Measurements from ENCODE around the gene VAV3. TPM values are rescaled to one million over a fixed set of nuclear protein-coding genes. Genes with fewer than 3 reads are reported as not detected.

VAV3 gene
- total and polyA plus RNA-seq, 9 of the 15 experiments (the other 6 are each of a cell fraction or from before 2014, with no cell fraction given) = not detected

GRCh38 chr1:107803579-107803978 is 161.4 kb downstream of the VAV3 start (continued):
- no peak for TF ChIP-seq THRAP3 (IDR thresholded peaks at IDR 0.05; ENCODE audit: borderline replicate concordance)
- TF ChIP-seq, protein P1, sequence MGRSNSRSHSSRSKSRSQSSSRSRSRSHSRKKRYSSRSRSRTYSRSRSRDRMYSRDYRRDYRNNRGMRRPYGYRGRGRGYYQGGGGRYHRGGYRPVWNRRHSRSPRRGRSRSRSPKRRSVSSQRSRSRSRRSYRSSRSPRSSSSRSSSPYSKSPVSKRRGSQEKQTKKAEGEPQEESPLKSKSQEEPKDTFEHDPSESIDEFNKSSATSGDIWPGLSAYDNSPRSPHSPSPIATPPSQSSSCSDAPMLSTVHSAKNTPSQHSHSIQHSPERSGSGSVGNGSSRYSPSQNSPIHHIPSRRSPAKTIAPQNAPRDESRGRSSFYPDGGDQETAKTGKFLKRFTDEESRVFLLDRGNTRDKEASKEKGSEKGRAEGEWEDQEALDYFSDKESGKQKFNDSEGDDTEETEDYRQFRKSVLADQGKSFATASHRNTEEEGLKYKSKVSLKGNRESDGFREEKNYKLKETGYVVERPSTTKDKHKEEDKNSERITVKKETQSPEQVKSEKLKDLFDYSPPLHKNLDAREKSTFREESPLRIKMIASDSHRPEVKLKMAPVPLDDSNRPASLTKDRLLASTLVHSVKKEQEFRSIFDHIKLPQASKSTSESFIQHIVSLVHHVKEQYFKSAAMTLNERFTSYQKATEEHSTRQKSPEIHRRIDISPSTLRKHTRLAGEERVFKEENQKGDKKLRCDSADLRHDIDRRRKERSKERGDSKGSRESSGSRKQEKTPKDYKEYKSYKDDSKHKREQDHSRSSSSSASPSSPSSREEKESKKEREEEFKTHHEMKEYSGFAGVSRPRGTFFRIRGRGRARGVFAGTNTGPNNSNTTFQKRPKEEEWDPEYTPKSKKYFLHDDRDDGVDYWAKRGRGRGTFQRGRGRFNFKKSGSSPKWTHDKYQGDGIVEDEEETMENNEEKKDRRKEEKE (IDR thresholded peaks at IDR 0.05; ENCODE audit: borderline replicate concordance in 1 of 2, control insufficient read depth in 1 of 2, low read depth in 2 of 2, low read length in 1 of 2) = no peak

- Histone ChIP-seq H3K36me3 (ENCODE audit: control insufficient read depth, insufficient read depth, low read length) (no peaks in the 10 kb centered on the region), H3K27ac (ENCODE audit: extremely low read depth, low read depth, low read length) (no peak overlapping the region), H4K20me1 (replicated peaks; ENCODE audit: control insufficient read depth, insufficient read depth, low read length) (no peaks in the 10 kb centered on the region), H3K9ac (ENCODE audit: insufficient read depth in 1 of 2, low read depth in 2 of 2, low read length in 2 of 2) (no peak overlapping the region), H3K9me1 (ENCODE audit: control insufficient read depth, insufficient read depth, low read length) (no peaks in the 10 kb centered on the region), H2AFZ (ENCODE audit: low read depth, low read length) (no peak overlapping the region), H3K4me1 (replicated peaks in 1 of 2; ENCODE audit: control insufficient read depth in 2 of 2, insufficient read depth in 2 of 2, low read length in 2 of 2) (no peaks in the 10 kb centered on the region), H3K79me2 (ENCODE audit: control insufficient read depth, insufficient read depth, low read length) (no peaks in the 10 kb centered on the region), H3K27me3 (ENCODE audit: control insufficient read depth in 2 of 2, insufficient read depth in 2 of 2, low read length in 2 of 2) (no peaks in the 10 kb centered on the region), H3K4me3 (no peak overlapping the region), H3K9me3 (replicated peaks; ENCODE audit: control insufficient read depth, insufficient read depth, low read depth, low read length) (no peaks in the 10 kb centered on the region), H3K4me2 (ENCODE audit: insufficient read depth, low read length) (no peak overlapping the region)
- ATAC-seq = no peak
- FAIRE-seq = no peak
- in situ Hi-C loops (cut with MboI) = no loop called here
- BruUV-seq (replicated peaks) = no TSS peak
- ChIA-PET CTCF (ENCODE audit: low intra/inter-chr PET ratio) (no interaction called here), POLR2A (no interaction called here)
- WGBS (ENCODE audit: insufficient coverage, low coverage, missing lambda C conversion rate) = 7% methylated on average over 1 of the region's 1 CpG
- DNase-seq (ENCODE audit: extremely low read depth in 1 of 4, low spot score in 3 of 4) = no peak
- intact Hi-C loops (cut with micrococcal nuclease) = no loop called here
- no peak for TF ChIP-seq ADNP (tag; IDR thresholded peaks at IDR 0.05)
- TF ChIP-seq SNIP1 (IDR thresholded peaks at IDR 0.05; ENCODE audit: low read depth) = no peak
- TF ChIP-seq ILK (tag; IDR thresholded peaks at IDR 0.05; ENCODE audit: borderline replicate concordance, low read depth) = no peak
- TF ChIP-seq NELFE (IDR thresholded peaks at IDR 0.05; ENCODE audit: insufficient read depth, insufficient read length) = no peak
- no peak for TF ChIP-seq CREBBP (IDR thresholded peaks at IDR 0.05; ENCODE audit: low read depth, low read length)
- TF ChIP-seq, protein P2, sequence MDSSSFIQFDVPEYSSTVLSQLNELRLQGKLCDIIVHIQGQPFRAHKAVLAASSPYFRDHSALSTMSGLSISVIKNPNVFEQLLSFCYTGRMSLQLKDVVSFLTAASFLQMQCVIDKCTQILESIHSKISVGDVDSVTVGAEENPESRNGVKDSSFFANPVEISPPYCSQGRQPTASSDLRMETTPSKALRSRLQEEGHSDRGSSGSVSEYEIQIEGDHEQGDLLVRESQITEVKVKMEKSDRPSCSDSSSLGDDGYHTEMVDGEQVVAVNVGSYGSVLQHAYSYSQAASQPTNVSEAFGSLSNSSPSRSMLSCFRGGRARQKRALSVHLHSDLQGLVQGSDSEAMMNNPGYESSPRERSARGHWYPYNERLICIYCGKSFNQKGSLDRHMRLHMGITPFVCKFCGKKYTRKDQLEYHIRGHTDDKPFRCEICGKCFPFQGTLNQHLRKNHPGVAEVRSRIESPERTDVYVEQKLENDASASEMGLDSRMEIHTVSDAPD (CRISPR knock-in tag; IDR thresholded peaks at IDR 0.05) = no peak
- no peak for TF ChIP-seq ZNF785 (CRISPR knock-in tag; IDR thresholded peaks at IDR 0.05)
- TF ChIP-seq ZBTB9 (CRISPR knock-in tag; IDR thresholded peaks at IDR 0.05) = no peak
- TF ChIP-seq, protein P3, sequence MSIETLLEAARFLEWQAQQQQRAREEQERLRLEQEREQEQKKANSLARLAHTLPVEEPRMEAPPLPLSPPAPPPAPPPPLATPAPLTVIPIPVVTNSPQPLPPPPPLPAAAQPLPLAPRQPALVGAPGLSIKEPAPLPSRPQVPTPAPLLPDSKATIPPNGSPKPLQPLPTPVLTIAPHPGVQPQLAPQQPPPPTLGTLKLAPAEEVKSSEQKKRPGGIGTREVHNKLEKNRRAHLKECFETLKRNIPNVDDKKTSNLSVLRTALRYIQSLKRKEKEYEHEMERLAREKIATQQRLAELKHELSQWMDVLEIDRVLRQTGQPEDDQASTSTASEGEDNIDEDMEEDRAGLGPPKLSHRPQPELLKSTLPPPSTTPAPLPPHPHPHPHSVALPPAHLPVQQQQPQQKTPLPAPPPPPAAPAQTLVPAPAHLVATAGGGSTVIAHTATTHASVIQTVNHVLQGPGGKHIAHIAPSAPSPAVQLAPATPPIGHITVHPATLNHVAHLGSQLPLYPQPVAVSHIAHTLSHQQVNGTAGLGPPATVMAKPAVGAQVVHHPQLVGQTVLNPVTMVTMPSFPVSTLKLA (conservative IDR thresholded peaks at IDR 0.05) = no peak
- TF ChIP-seq HNRNPLL (IDR thresholded peaks at IDR 0.05; ENCODE audit: low read depth, low read length, poor library complexity, severe bottlenecking) = no peak
These were observed 162.3 kb downstream of the VAV3 start for GRCh38 chr1:107802654-107803053.
